DLD1 (cell line): ENCODE measurements around the gene DOCK4.

Experiments
- in situ Hi-C: cut with HindIII; loops from 2 replicates; pipeline ENCODE4 v1.10.0; 2017; ENCODE audit warnings: low sequenced_read_pairs

Gene DOCK4

GRCh38 chr7:111697771-111698170 is 508.4 kb downstream of the DOCK4 start:
- in situ Hi-C loops: no loop called here

DNA sequence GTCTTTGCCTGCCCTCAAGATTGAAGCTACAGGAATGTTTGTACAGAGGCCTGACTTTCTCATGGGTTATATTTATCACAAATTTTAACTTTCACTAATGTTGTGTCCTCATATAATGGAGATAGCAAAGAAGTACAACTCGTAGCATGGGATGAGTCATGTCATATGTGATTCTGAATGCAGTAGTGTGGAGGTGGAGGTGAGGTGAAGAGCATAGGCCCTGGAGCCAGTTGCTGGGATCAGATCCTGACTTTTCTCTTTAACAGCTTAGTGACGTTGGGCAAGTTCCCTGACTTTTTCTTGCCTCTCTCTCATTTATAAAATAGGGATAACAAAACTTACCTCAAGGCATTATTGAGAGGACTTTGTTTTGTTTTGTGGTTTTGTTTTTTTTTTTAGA is 511.8 kb downstream of the DOCK4 start:
- in situ Hi-C loops: no loop called here

- in situ Hi-C loops: no loop called here
These were observed 515.7 kb downstream of the DOCK4 start for GRCh38 chr7:111690364-111691111.

DNA sequence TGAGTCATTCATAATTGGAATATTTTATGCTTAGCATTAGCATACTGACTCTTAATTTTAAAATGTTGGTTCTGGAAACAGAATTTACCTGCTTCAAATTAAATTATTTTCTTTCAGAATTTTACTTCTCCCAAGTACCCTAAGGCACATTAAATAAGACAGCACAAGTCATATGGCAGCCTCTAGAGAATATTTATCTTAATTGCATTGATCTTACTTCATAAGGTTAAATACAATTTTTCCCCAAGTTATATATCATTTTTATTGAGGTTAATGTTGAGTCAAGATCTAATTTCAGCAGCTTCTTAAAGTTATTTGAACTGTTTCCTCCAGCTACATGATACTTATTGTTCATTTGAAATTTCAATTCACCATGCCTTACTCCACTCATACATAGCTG is 520.9 kb downstream of the DOCK4 start:
- in situ Hi-C loops: no loop called here

- in situ Hi-C loops: no loop called here
These were observed 523.4 kb downstream of the DOCK4 start for GRCh38 chr7:111682588-111683340.

DNA sequence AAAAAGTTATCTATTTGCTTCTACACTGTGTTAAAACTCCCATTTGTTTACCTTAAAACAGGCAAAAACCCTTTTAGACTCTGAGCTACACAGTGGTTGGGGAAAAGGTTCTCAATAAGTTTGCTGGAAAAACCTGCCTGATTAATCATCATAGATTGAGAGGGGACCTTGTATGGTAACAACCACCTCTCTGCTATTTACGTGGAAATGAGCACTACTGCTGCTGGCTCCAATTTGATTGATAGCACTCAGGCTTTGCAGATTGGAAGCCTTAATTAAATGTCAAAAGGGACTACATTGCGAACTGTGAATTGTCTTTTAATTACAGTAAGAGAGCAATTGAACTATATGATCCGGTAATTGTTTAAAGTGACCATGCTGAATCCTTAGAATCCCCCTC is 525.0 kb downstream of the DOCK4 start:
- in situ Hi-C loops: no loop called here

GRCh38 chr7:111678986-111679385 is 527.2 kb downstream of the DOCK4 start:
- in situ Hi-C loops: no loop called here

DNA sequence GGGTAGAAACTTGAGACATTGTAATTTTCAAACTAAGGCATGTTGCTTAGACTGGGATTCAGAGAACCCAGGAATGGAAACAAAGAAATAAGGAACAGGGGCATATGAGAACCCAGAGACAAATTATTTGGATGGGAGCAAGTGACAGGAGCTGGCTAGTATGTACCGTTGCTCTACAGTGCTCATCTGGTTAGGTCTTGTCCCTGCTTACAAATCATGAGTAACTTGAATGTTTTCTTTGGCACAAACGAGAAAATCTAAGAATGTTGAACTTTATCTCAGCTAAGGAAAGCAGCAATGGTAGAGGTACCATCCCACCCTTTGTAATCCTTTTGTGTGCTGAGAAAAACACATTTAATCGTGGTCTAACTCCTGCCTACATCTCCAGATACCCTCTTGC is 527.9 kb downstream of the DOCK4 start:
- in situ Hi-C loops: no loop called here

DNA sequence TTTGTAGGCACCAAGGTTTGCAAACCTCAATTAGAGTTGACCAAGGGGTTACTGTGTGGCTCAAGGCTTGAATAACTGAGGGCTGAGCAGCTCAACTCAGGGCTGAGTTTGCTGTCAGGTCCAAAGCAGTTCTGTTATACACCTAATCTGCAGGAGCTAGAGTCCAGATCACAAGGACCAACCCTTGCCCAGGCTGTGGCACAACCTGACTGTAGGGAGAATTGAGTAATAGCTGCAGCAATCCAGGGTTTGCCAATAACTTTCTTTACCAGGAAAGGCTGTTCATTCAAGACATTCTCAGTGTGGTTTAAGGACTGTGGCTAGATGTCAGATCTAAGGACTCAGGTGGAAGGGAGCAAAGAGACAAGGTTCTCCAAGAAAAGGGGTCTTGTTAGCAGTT is 528.4 kb downstream of the DOCK4 start:
- in situ Hi-C loops: no loop called here

- in situ Hi-C loops: no loop called here
These were observed 529.4 kb downstream of the DOCK4 start for GRCh38 chr7:111676811-111677210.
